NCI-H2029 (cell line): ENCODE measurements around the gene ATXN7.

Experiments
- DNase-seq: peaks from one replicate; lab custom pipeline; 2025; lab: John Stamatoyannopoulos, UW

Gene ATXN7

DNA sequence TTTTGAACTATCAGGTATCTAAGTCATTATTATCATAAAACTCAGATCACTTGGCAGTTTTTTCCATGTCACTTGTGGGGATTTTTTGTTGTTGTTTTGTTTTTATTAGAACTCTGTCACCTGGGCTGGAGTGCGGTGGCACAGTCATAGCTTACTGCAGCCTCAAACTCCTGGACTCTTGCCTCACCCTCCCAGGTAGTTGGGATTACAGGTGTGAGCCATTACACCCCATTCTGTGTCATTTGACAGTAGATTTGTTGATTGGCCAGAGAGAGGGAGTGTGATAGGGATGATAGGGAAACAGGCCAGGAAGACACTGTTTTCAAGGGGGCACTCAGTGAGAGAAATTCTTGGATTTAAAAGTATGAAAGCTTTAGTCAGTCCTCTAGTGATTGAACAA is 103.2 kb downstream of the ATXN7 start:
- no peak for DNase-seq

DNA sequence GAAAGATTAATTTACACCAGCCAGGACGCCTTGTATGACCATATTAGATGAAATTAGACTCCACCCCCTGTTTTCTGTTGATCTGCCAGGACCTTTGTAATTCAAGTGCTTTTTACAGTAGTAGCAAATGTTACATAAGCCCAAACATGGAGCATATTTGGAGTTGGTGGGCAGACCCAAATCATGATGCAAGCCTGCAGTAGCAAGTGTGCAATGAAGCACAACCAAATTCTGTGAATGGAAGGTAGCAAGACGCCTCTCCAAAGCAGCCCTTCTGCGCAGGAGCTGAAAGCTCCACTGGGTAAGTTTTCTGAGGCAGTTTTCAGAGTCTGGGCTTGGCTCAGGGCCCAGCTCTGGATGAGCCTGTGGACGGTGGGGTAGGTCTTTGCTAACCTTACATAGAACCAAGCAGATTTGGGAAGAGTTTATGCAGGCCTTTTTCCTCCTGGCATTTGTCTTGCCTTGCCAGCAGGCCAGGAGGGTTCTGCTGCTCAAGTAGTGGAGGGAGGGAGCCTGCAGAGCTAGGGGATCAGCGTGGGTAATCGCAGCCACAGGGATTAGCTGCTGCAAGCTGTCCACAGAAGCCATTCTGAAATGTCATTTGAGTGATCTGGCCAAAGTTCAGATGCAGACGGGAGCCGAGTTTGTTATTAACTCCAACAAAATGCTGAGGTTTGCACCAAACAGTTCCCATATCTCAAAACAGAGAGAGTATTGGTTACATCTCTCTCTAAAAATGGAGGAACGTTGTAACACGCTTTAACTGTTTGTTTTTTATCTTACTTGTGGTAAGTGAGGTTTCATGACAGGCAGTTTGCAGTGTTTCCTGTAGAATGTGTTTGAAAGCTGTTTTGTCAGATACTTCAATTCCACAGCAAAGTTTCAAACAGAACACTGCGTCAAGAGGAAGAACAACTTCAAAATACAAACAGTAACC is 104.3 kb downstream of the ATXN7 start:
- DNase-seq = peak; percentile 53

DNA sequence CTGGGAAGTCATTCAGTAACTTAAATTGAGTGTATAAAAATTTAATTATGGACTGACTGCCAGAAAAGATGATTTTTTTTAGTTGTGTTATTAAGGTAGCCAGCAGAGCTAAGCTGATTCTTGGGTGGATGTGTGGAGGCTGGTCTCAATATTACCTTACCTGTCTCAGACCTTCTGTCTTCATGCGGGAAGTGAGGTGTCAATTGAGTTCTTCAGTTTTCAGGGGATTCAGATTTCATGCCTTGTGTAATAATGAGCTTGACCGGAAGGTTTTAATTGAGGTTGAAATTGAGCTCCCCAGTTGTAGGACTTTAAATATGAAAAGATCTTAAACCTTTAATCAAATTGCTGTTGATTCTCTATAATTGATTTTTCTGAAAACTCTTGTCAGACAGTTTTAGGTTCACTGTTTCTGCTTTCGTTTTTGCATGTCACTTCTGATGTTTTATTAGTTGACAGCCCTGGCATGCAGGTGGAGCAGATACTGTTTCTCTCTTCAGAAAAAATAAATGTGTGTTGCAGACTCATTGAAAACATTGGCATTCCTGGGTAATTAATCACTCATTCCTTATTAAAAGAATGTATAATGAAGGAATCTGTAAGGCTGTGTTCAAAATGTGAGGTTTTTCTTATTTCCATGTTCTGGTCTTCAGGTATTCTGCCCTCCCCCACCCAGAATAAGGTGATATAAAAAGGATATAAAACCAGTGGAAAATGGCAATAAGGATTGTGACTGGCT is 105.1 kb downstream of the ATXN7 start:
- no peak for DNase-seq

DNA sequence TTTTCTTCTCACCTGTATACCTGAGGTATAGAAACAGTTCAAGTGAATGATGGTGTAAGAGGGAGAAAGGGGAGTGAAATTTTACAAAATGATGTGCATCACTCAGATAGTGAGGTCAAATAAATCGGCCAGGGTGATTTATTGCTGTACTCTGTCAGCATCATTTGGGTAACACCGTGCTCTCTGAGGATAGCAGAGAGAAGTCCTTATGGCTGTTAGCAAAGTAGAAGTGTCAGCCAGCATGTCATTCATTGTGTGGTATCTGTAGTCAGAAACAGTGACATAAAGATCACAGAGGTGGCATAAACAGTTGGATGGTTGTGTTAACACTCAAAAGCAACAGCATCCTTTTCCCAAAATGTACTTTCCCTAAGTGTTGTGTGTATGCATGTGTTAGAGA is 106.2 kb downstream of the ATXN7 start:
- DNase-seq = no peak

DNA sequence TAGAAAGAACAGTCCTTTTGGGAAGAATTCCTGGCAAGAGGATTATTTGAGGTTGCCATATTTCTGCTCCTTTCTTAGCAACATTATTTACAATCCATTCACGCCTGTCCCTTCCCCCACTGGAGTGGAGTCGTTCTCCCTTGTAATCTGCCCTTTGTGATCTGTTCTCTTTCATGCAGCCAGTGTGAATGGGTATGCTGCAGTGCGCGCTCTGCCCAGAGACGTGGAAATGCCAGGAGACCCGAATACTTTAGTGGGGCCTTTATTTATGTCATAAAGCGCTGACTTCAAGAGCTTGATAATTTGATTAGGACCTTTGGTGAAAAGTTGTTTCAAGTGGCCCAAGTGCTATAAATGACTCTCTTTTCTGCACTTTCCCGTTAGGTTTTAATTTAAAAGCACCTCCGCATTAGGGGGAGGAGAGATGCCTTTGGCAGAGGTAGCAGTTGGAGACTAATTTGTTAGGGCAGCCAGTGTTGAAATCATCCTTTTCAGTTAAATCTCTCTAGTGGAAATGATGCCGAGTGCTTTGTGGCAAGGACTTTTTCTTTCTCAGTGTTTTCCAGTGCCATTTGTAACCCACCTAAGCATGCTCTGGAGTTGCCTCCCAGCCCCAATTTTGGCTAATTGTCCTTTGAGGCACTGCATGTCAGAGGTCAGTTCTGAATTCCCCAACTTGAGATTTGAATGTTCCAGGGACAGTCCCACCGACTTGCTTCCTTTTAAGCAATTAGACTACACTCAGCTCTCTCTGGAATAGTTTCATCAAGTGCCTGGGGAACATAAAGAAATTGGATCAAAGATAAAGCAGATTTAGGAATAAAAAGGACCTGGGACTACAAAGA is 107.2 kb downstream of the ATXN7 start:
- DNase-seq = no peak

DNA sequence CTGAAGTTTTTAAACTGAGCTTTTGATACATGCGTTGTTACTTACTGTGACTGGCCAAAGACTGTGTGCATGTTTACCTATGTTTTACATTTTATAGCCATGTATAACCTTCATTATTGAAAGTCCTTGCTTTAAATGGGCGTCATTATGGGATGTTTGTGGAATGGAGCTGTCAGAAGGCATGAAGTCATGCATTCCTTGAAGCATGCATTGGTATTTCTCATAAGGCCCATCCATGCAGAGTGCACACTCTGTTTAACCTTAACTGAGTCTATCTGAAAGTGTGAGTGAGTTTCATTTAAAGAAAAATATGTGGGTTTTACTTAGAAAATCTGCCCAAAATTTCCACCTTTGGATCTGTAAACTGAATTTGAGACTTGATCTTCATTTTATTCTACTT is 108.5 kb downstream of the ATXN7 start:
- DNase-seq = no peak

DNA sequence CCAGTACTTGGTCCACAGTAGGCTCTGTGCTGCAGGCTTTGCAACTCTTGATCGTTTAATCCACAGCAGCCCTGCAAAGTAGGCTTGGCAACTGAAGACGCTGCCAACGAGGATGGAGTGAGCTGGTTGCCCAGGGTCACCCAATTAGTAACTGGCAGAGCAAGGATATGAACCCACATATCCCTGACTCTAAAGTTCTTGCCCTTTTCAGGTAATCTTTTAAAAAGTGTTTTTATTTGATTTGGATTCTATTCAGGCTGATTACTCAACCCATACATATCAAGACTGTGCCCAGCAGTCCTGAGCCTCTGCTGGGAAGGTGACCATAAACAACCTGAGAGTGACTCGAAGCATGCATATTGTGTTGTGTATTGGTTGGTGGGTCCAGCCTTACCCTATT is 109.3 kb downstream of the ATXN7 start:
- DNase-seq = no peak

DNA sequence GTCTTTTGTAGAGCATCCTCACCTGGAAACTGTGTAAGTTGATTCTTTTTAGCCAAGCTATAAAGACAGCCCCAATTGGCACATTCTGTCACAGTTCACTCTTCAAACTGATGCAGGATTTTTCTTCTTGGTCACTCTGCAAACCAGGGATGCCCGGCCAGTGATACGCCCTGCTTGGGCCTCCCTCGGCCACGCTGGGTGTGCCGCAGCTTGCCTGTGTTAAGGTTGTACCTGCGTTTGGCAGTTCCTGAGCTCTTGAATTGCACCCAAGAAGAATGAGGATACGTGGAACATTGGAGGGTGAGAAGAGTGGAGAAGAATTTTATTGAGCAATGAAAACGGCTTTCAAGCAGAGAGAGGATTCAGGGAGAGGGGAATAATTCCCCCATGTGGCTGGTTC is 109.7 kb downstream of the ATXN7 start:
- DNase-seq = no peak

DNA sequence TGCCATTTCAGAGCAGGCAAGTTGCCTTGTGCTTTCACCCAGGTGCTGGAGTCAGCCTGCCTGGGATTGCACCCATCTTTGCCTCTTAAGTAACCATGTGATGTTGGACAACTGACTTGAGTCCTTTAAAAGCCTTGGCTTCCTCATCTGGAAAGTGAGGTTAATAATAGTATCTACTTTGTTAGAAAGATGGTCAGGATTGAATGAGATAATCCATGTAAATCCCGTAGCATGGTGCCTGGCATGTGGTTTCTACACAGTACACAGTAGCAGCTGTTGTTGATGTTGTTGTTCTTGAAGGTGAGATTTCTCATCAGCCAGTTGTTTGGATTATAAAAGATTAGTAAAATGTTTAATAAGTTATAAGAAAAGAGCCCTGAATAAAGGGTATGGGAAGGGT is 110.8 kb downstream of the ATXN7 start:
- DNase-seq = no peak

DNA sequence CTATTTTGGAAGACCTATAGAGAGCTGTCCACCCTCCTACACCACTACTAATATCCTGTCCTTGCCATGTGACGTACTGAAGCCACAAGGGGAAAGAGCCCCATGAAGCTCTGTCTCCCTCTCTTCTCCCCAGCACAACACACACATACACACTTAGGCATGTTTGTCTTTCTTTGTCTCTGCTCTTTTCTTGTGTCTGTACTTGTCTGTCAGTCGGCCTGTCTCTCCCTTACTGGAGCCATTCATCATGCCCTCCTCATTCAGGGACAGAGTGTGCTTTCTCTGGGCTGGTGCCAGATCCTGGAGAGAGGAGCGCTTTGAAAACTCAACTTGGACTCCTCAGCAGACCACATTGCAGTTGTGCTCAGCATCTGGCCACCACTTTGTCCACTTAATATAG is 112.1 kb downstream of the ATXN7 start:
- DNase-seq = no peak

DNA sequence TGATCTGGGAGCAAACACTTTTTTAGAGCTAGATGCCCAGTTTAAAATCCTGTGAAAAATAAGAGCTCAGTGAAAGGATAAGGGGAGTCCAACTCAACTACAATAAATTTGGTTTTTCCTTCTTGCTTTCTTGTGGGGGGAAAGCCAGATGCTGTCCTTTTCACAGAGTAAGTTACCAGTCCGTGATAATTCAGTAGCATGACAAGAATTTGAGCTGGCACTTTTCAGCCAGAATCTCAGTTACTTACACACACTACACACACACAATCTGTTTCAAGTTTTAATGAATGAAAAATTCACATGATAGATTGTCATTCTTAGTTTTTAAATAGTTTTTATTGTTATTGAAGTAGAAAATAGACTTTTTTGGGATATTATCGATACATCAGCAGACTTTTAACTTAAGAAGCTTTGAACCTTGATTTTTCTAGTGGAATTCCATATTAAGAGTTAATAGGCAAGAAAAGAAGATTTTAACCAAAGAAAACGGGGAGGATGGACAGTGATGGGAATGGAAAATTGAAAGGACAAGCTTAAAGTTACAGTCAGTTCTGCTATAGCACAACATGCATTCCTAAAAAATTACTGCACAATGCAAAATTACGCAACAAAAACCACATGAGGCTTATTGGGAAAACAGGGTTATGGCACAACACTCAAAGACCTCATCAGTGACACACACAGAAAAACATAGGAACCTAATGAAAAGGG is 112.6 kb downstream of the ATXN7 start:
- DNase-seq = no peak

DNA sequence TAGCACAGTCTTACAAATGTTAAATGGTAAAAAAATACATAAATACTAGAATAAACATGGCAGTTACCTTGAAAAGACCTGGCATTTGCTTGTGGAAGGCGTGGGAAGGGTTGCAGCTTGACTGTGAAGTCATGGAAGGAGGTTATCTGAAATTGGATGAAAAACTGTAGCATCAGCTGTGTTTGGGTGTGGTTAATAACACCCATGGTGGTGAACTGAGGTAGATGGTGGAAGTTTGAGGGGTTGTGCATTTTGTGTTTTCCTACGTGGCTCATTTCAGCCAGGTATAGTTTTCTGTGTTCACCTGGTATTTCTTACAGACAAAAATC is 113.2 kb downstream of the ATXN7 start:
- no peak for DNase-seq

DNA sequence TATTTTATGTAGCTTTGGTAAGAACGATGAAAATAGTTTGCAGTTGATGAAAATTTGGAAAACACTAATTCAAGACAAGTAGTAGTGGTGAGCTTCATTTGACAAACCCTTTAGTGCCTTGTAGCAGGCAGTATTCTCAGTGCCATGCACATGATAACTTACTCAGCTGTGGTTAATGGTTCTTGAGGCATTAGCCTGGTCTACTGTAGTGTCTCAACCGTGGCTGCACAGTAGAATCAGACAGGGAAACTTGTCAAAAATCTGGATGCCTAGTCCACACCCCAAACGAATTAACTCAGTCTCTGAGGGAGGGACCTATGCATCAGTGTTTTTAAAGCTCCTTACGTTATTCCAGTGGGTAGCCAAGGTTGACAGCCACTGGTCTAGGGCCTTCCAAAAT is 114.2 kb downstream of the ATXN7 start:
- no peak for DNase-seq

DNA sequence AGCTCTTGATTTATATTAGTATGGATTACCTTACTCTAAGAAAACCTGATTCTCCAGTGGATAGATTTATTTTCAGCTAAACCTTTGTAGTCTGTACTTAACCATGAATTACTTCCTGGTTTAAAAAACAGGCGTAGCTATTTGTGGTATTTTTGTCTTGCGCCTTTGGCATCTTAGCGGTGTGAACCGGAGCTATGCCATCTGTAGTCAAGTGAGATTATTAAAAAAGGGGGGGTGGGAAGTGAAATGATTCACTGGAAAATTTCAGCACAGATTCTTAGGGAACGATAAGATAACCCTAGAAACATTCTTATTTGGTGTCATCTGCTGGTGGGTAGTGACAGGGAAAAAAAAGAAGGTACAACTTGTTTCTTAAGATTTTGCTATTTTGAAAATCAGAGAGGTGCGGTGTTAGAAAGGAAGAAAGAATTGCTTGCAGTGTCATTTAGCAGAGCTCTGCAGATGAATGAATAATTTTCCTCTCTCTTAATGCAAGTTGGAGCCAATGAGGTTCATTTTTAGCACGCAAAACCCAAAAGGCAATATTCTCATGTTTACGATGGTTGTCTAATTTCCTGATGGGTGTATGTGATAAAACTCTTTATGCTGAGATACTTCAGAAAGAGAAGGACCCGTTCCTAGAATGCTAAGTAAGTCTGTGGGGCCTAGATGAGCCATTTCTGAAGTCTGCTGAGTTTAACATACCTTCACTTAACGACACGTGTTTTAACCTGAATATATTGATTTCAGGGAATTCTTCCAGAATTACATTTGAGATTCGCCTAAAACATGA is 115.6 kb downstream of the ATXN7 start:
- DNase-seq = no peak

DNA sequence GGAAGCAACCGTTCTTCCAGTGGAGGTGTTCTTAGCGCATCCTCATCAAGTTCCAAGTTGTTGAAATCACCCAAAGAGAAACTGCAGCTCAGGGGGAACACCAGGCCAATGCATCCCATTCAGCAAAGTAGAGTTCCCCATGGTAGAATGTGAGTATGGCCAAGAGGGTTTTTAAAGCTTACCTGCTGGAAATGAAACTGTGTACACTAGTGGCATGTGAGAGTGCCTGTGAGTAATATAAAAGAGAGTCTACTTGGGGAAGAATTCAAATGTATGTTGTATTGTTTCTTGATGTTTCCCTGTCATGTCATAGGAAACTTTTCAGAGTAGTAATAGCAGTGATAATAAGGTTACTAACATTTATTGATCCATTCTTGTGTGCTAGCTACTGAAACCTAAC is 116.4 kb downstream of the ATXN7 start:
- DNase-seq = no peak

DNA sequence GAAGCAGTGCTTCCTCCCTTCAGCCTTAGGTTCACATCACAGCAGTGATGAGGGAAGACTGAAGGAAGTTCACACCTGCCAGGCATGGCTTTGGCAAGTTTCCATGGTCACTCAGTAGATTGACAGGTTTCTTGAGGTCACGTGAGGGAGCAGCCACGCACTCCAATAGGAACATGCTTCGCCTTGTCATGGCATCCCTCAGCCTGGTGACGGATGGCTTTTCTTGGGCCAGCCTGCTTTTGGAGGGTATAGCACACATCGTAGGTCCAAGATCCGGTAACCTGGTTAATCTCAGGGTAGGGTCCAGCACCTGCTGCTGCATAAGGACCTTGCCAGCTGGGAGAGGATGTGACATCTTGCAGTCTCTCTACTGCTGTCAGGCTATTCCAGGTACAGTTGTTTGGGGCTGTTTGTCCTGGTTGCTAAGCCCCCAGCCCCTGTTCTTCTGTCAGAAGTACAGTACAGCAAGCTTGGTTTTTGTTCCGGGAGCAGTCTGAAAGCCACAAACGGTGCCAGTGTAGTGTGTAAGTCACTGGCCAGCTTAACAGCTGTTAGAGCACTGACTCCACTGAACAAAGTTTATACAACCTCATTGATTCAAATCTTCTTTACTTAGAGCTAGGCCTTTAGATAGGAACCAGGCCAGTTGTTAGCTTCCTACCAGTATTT is 117.3 kb downstream of the ATXN7 start:
- DNase-seq = no peak

DNA sequence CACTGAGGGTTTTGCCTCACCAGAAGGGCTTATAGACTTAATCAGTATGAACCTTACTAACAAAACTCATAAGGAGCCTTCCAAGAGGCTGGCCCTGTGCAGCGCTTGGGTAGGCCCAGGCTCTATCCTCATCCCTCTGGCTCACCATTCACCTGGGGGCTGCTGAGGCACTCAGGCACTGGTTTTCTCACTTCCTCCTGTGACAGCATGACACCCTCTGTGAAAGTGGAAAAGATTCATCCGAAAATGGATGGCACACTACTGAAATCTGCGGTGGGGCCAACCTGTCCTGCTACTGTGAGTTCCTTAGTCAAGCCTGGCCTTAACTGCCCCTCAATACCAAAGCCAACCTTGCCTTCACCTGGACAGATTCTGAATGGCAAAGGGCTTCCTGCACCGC is 118.3 kb downstream of the ATXN7 start:
- DNase-seq = no peak

DNA sequence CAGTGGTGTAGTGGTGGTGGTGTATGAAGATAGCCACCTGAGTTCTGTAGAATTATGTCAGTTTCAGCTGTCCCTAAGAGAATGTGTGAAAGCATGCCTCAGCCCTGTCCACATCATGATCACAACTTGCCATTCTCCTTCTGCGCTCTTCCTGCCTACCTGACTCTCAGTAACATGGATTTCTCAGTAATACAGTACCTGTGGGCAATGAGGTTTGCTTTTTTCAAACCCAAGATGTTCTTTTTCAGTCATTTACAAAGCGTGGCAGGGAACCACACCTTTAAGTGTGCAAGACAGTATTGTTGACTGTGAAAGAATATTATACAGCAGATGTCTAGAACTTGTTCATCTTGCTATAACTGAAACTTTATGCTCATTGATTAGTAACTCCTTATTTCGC is 120.7 kb downstream of the ATXN7 start:
- no peak for DNase-seq

DNA sequence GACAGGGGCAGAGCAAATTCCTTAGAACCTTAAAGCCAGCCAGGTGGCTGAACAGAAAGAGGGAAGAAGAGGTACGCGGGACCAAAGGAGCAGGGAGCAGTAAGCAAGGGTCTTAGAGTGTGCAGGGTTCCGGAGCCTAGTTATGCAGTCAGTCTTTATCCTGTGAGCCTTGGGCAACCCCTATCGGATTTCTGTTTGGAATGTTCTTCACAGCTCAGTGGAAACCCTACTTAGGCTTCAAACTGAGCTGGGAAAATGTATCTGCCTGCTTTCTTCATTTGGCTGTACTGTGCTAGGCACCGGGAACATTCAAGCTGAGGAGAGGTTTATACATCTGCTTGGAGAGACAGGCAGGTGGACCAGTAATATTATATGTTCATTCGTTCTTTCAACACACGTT is 122.5 kb downstream of the ATXN7 start:
- no peak for DNase-seq

DNA sequence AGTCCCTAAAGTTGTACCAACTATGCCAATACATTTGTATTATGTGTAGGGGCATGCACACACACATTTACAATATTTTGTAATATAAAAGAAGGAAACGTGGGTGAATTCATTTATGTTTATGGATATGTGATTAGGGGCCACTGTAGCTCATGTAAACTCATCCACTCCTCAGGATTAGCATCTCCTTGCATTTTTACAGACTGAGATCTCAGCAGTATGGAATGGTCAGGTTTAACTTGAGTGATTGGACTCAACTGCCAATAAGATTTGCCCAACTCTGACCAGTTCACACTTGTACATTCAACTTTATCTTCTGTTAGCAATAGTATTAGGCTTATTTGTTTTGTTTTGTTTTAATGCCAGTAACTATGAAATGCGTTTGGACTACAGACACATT is 123.2 kb downstream of the ATXN7 start:
- DNase-seq = no peak

DNA sequence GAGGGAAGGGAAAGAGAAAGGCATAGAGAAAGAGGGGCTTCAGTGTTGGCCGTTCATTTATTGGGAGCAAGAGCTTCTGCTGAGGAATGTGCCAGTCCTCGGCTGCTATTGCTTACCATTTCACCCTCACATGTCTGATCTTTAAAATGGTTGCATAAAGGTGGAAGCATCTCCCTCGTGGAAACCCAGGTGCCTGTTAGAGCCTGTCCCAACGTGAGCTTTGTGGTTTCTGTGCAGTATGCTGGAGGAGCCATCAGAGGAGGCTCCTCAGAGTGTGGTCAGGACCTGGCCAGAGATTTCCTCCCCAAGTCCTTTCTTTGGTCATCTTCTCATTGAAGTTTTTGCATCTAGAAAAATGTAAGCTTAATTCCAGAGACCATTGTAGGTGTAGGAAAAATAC is 125.3 kb downstream of the ATXN7 start:
- no peak for DNase-seq
